HG03378 (cell line): ENCODE results near the gene UTY.

Experiments used
- ATAC-seq: cut with Tn5 transposase; IDR thresholded peaks from one replicate; pipeline ENCODE4 v1.9.1; 2021; ENCODE audit warnings: mild to moderate bottlenecking, moderate library complexity; ENCODE audit not compliant: unreplicated experiment

The UTY gene

GRCh38 chrY:13479828-13480227 is at the start of gene UTY:
UTY (minus strand) TSS chrY:13480033; CDS start chrY:13479665, 368 bp downstream.
- no peak for ATAC-seq

- ATAC-seq: no peak
Measured at GRCh38 chrY:13520474-13520873, 40.6 kb upstream of the UTY start.

- ATAC-seq: no peak
Measured at GRCh38 chrY:13501215-13501614, 21.4 kb upstream of the UTY start.

GRCh38 chrY:13493737-13494136 is 13.9 kb upstream of the UTY start:
- ATAC-seq: no peak

- no peak for ATAC-seq
Measured at GRCh38 chrY:13492408-13492807, 12.6 kb upstream of the UTY start.

- no peak for ATAC-seq
Measured at GRCh38 chrY:13488738-13489137, 8.9 kb upstream of the UTY start.

- ATAC-seq: no peak
Measured at GRCh38 chrY:13479121-13479711, 617 bp downstream of the UTY start.

- no peak for ATAC-seq
Measured at GRCh38 chrY:13478126-13478785, 1.6 kb downstream of the UTY start.

GRCh38 chrY:13474997-13475396 is 4.8 kb downstream of the UTY start:
- no peak for ATAC-seq

GRCh38 chrY:13451572-13451971 is 28.3 kb downstream of the UTY start:
- ATAC-seq: no peak

GRCh38 chrY:13450596-13451130 is 29.2 kb downstream of the UTY start:
- no peak for ATAC-seq

- no peak for ATAC-seq
Measured at GRCh38 chrY:13445566-13445965, 34.3 kb downstream of the UTY start.

- no peak for ATAC-seq
Measured at GRCh38 chrY:13443146-13443545, 36.7 kb downstream of the UTY start.

- ATAC-seq: no peak
Measured at GRCh38 chrY:13440811-13441210, 39.0 kb downstream of the UTY start.

- ATAC-seq: no peak
Measured at GRCh38 chrY:13435968-13436937, 43.6 kb downstream of the UTY start.

GRCh38 chrY:13435206-13435967 is 44.4 kb downstream of the UTY start:
- no peak for ATAC-seq

- ATAC-seq: no peak
Measured at GRCh38 chrY:13432293-13433025, 47.4 kb downstream of the UTY start.

GRCh38 chrY:13429551-13429950 is 50.3 kb downstream of the UTY start:
- ATAC-seq: no peak

GRCh38 chrY:13423281-13423732 is 56.5 kb downstream of the UTY start:
- no peak for ATAC-seq
